Neuronal stem cell (in vitro differentiated cells): ENCODE measurements around the gene DLG2.

Experiments used
- DNase-seq: peaks from one replicate; pipeline ENCODE4 v3.0.0-alpha.2; 2013; ENCODE audit warnings: low spot score
- H2AFZ ChIP-seq: one replicate; pipeline ENCODE4 v1.6.1; 2013; ENCODE audit warnings: mild to moderate bottlenecking, low read length, inconsistent platforms
- H2AK5ac ChIP-seq: 2 replicates; pipeline ENCODE4 v1.6.1; 2013; ENCODE audit warnings: low read depth, mild to moderate bottlenecking, inconsistent platforms, low read length, moderate library complexity, mixed read lengths
- H2BK120ac ChIP-seq: 2 replicates; pipeline ENCODE4 v1.6.1; 2013; ENCODE audit warnings: low read depth, mild to moderate bottlenecking, inconsistent platforms, low read length, moderate library complexity, mixed read lengths
- H2BK12ac ChIP-seq: one replicate; pipeline ENCODE4 v1.6.1; 2013; ENCODE audit warnings: low read length, inconsistent platforms
- H2BK15ac ChIP-seq: 2 replicates; pipeline ENCODE4 v1.6.1; 2013; ENCODE audit warnings: mild to moderate bottlenecking, low read length, inconsistent platforms, mixed read lengths
- H2BK5ac ChIP-seq: one replicate; pipeline ENCODE4 v1.6.1; 2013; ENCODE audit warnings: inconsistent platforms, mild to moderate bottlenecking, low read length, moderate library complexity
- H3K14ac ChIP-seq: one replicate; pipeline ENCODE4 v1.6.1; 2013; ENCODE audit warnings: low read length, inconsistent platforms
- H3K18ac ChIP-seq: 2 replicates; pipeline ENCODE4 v1.6.1; 2013; ENCODE audit warnings: low read length, inconsistent platforms
- H3K23ac ChIP-seq: 2 replicates; pipeline ENCODE4 v1.6.1; 2013; ENCODE audit warnings: low read depth, mild to moderate bottlenecking, mixed read lengths, low read length, inconsistent platforms; ENCODE audit not compliant: poor library complexity
- H3K27ac ChIP-seq: replicated peaks from 3 replicates; pipeline ENCODE4 v1.5.1; 2013; ENCODE audit warnings: low read length, inconsistent platforms
- H3K27me3 ChIP-seq, 3 experiments: 2 replicates each; pipeline ENCODE4 v1.6.1; 2013; ENCODE audit warnings: low read length in 3 of 3, mild to moderate bottlenecking in 2 of 3, inconsistent platforms in 1 of 3, low read depth in 1 of 3, mixed read lengths in 1 of 3, moderate library complexity in 1 of 3; ENCODE audit not compliant: control insufficient read depth in 3 of 3, insufficient read depth in 3 of 3
- H3K36me3 ChIP-seq, 2 donors: replicated peaks in 1 of 2; 2 replicates each; pipeline ENCODE4 v1.6.1; 2013; ENCODE audit warnings: low read length in 2 of 2; ENCODE audit not compliant: control insufficient read depth in 2 of 2, insufficient read depth in 2 of 2
- H3K4ac ChIP-seq: 2 replicates; pipeline ENCODE4 v1.6.1; 2013; ENCODE audit warnings: inconsistent platforms, mild to moderate bottlenecking, low read length, moderate library complexity
- H3K4me1 ChIP-seq, 2 donors: 1 replicate in 1 of 2; 2 replicates in 1 of 2; pipeline ENCODE4 v1.6.1; 2013; ENCODE audit warnings: low read length in 2 of 2, low read depth in 1 of 2; ENCODE audit not compliant: control insufficient read depth in 2 of 2, insufficient read depth in 1 of 2
- H3K4me2 ChIP-seq: one replicate; pipeline ENCODE4 v1.6.1; 2013; ENCODE audit warnings: mild to moderate bottlenecking, low read length, inconsistent platforms; ENCODE audit not compliant: insufficient read depth, poor library complexity, severe bottlenecking
- H3K4me3 ChIP-seq, 2 donors: 2 replicates each; pipeline ENCODE4 v1.5.1; 2013; ENCODE audit warnings: low read length in 2 of 2, mild to moderate bottlenecking in 2 of 2, inconsistent platforms in 1 of 2, moderate library complexity in 1 of 2
- H3K79me1 ChIP-seq: one replicate; pipeline ENCODE4 v1.6.1; 2013; ENCODE audit warnings: low read depth, mild to moderate bottlenecking, inconsistent platforms, low read length, moderate library complexity
- H3K9ac ChIP-seq: one replicate; pipeline ENCODE4 v1.6.1; 2013; ENCODE audit warnings: mild to moderate bottlenecking, low read depth, low read length, inconsistent platforms; ENCODE audit not compliant: poor library complexity
- H3K9me3 ChIP-seq, 2 donors: replicated peaks in 1 of 2; 2 replicates each; pipeline versions ENCODE3 to v1.6.1; 2013; ENCODE audit warnings: low read length in 2 of 2, mild to moderate bottlenecking in 2 of 2, inconsistent platforms in 1 of 2, low read depth in 1 of 2, mixed read lengths in 1 of 2, moderate library complexity in 1 of 2; ENCODE audit not compliant: control insufficient read depth in 2 of 2, insufficient read depth in 1 of 2
- H4K8ac ChIP-seq: one replicate; pipeline ENCODE4 v1.6.1; 2013; ENCODE audit warnings: low read depth, mild to moderate bottlenecking, inconsistent platforms, low read length, moderate library complexity
- H4K91ac ChIP-seq: one replicate; pipeline ENCODE4 v1.6.1; 2013; ENCODE audit warnings: low read length, low read depth, mild to moderate bottlenecking, inconsistent platforms; ENCODE audit not compliant: poor library complexity
- WGBS, 2 donors: extraction: QIAGEN DNeasy Blood & Tissue Kit; methylation state at CpG; one replicate each; pipeline ENCODE4 v1.1.7; 2013; ENCODE audit warnings: missing lambda C conversion rate in 2 of 2, mixed read lengths in 1 of 2; ENCODE audit not compliant: insufficient read length in 2 of 2, insufficient replicate concordance in 1 of 2; ENCODE audit errors: extremely low coverage in 2 of 2; 5-methylcytosine and 5-hydroxymethylcytosine counted together

The DLG2 gene

DNA sequence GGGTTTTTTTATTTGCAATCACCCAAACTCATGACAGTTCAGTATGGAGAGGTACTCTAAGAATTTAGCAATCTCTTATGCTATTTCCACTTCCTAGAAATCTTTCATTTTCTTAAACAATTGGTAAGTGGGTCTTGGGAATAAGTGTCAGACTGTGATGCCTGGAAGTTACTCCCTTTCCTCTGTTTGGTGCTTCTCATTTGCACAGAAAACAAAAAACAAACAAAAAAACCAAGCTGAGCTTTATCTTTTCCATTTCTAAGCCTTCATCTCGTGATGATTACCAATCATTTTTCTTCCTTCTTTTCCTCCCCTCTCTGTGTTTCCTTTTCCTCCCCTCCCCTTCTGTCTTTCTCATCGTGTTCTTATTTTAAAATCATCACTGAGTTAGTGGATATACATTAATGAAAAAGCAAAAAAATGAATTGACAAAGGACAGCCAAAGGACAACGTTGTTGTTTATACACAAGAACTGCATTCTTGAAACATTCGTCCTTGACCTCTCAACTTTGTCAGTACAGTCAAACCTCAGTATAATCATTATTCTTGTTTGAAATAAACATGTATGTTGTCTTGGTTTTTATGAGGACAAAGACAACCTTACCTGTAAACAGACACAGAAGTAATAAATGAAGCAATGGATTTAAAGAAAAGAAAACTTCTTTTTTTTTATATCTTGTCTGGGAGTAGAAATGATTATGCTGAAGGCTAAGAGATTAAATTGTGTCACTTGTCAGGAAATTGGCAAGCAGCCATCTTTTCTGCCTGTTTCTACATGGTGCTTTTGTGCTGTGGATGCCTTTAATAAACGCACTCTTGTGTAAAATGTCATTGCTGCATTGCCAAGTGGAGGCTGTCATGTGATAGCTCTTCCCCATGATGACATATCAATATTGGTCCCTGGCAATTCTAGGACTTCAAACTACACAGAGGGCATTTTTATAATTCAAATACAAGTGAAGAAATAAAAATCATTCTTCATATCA is 1537.8 kb downstream of the DLG2 start:
- no peaks in the 10 kb centered on the region for H3K27me3 ChIP-seq
- no peak overlapping the region for H2BK12ac ChIP-seq
- no peak for DNase-seq
- no peak overlapping the region for H3K9ac ChIP-seq
- no peaks in the 10 kb centered on the region for H3K4me1 ChIP-seq
- no peaks in the 10 kb centered on the region for H3K79me1 ChIP-seq
- no peak overlapping the region for H4K91ac ChIP-seq
- H3K14ac ChIP-seq: no peak overlapping the region
- peak overlapping the region; percentile 20 for H2AFZ ChIP-seq
- H3K36me3 ChIP-seq: no peaks in the 10 kb centered on the region
- no peak overlapping the region for H2BK5ac ChIP-seq
- WGBS, 2 donors: no CpG with 5 or more reads among the region's 5 CpGs
- no peak overlapping the region for H3K27ac ChIP-seq
- H3K9me3 ChIP-seq: no peaks in the 10 kb centered on the region
- no peak overlapping the region for H2AK5ac ChIP-seq
- H4K8ac ChIP-seq: no peak overlapping the region
- H3K4me2 ChIP-seq: no peak overlapping the region
- no peak overlapping the region for H3K4ac ChIP-seq
- no peak overlapping the region for H3K18ac ChIP-seq
- H2BK120ac ChIP-seq: no peak overlapping the region
- no peak overlapping the region for H3K4me3 ChIP-seq
- H2BK15ac ChIP-seq: no peak overlapping the region
- H3K23ac ChIP-seq: no peak overlapping the region

DNA sequence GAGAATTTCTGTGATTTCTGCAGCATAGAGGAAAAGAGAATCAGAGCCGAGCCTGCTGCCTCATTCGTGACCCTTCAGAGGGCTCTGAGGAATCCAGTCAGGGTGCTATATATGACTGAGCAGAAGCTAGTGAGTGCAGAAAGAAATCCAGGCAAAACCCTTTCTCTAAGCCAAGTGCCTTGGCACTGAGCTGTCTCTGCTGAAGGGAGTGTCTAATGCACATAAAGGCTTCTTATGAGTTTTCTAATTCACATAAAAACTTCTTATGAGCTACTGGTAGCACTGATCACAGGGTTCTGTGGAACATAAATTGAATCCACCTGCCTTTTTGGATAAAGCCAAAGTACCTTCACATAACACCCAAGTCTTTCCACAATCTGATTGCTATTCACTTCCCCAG is 1555.3 kb downstream of the DLG2 start:
- DNase-seq: no peak
- Histone ChIP-seq H3K18ac (no peak overlapping the region), H3K36me3 (no peaks in the 10 kb centered on the region), H2BK120ac (no peak overlapping the region), H3K27ac (no peak overlapping the region), H3K79me1 (no peaks in the 10 kb centered on the region), H2BK5ac (no peak overlapping the region), H2AK5ac (no peak overlapping the region), H3K4me2 (no peak overlapping the region), H3K27me3 (no peaks in the 10 kb centered on the region), H3K14ac (no peak overlapping the region), H4K8ac (no peak overlapping the region), H2BK12ac (no peak overlapping the region), H3K4me3 (no peak overlapping the region), H3K9ac (no peak overlapping the region), H3K4ac (no peak overlapping the region), H3K4me1 (no peaks in the 10 kb centered on the region), H3K23ac (no peak overlapping the region), H3K9me3 (no peaks in the 10 kb centered on the region), H2BK15ac (no peak overlapping the region), H4K91ac (no peak overlapping the region), H2AFZ (no peak overlapping the region)
- WGBS, 2 donors: no CpG with 5 or more reads among the region's 2 CpGs

- Histone ChIP-seq H3K23ac (no peak overlapping the region), H3K4ac (no peak overlapping the region), H3K79me1 (no peaks in the 10 kb centered on the region), H3K14ac (no peak overlapping the region), H3K27me3 (no peaks in the 10 kb centered on the region), H3K27ac (no peak overlapping the region), H2AFZ (no peak overlapping the region), H3K9me3 (no peaks in the 10 kb centered on the region), H3K36me3 (no peaks in the 10 kb centered on the region), H2AK5ac (no peak overlapping the region), H3K18ac (no peak overlapping the region), H2BK12ac (no peak overlapping the region), H3K4me2 (no peak overlapping the region), H3K4me3 (no peak overlapping the region), H3K9ac (no peak overlapping the region), H4K91ac (no peak overlapping the region), H4K8ac (no peak overlapping the region), H2BK120ac (no peak overlapping the region), H2BK15ac (no peak overlapping the region), H2BK5ac (no peak overlapping the region), H3K4me1 (no peaks in the 10 kb centered on the region)
- no CpG with 5 or more reads among the region's 1 CpG for WGBS, 2 donors
- no peak for DNase-seq
These were observed 1558.1 kb downstream of the DLG2 start for GRCh38 chr11:84069048-84069447.

- no peak overlapping the region for H3K4ac ChIP-seq
- H3K79me1 ChIP-seq: no peaks in the 10 kb centered on the region
- DNase-seq: no peak
- no peak overlapping the region for H3K18ac ChIP-seq
- H2AK5ac ChIP-seq: no peak overlapping the region
- H3K36me3 ChIP-seq: no peaks in the 10 kb centered on the region
- no peak overlapping the region for H4K8ac ChIP-seq
- H2AFZ ChIP-seq: no peak overlapping the region
- no peak overlapping the region for H2BK120ac ChIP-seq
- no peak overlapping the region for H3K23ac ChIP-seq
- H3K9ac ChIP-seq: no peak overlapping the region
- H4K91ac ChIP-seq: no peak overlapping the region
- no CpG with 5 or more reads among the region's 1 CpG for WGBS, 2 donors
- H2BK15ac ChIP-seq: no peak overlapping the region
- no peak overlapping the region for H3K4me2 ChIP-seq
- no peak overlapping the region for H3K4me3 ChIP-seq
- H3K14ac ChIP-seq: no peak overlapping the region
- H3K4me1 ChIP-seq: no peaks in the 10 kb centered on the region
- H3K9me3 ChIP-seq: no peaks in the 10 kb centered on the region
- H2BK12ac ChIP-seq: no peak overlapping the region
- no peak overlapping the region for H3K27ac ChIP-seq
- H2BK5ac ChIP-seq: no peak overlapping the region
- no peaks in the 10 kb centered on the region for H3K27me3 ChIP-seq
These were observed 1565.4 kb downstream of the DLG2 start for GRCh38 chr11:84061726-84062125.
